ENCODE results near the gene TMEM18. TPM values are rescaled to one million over a fixed set of nuclear protein-coding genes. Genes with fewer than 3 reads are reported as not detected.

The TMEM18 gene
- total RNA-seq, 1 donor from 2014 or later = 23.3 TPM

DNA sequence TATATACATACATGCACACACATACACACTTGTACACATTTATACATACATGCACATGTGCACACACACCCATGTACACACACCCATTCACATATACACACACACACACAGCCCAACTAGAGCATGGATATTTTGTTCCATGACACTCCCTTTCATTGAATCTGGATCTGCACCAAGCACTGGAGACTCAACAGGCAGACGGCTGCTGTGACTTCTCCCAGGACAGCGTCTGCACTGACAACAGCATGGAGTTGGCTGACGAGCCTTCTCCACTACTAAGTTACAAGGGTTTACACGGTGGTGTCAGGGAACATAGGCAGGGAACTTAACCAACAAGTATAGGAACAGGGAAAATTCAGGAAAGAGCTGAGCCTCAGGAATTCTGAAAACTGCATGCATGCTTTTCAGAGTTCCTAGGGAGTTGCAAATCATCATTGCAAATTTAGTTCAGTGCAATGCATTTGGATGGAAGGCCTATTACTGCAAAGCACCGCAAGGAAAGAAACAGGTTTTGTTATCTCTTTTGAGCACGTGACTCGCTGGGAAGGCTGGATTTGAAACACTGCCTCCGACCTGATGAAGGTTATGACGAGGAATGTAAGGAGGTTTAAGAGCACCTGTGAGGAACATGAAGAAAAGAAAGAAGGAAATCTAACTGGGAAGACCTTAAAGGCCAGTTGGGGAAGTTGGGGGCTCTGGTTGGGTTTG is 35.9 kb downstream of the TMEM18 start:
- no peaks in the 10 kb centered on the region for H3K27me3 Mint-ChIP-seq (ENCODE audit: insufficient read depth)
- H3K4me3 Mint-ChIP-seq = no peak overlapping the region
- no peaks in the 10 kb centered on the region for H3K4me1 Mint-ChIP-seq (ENCODE audit: low read depth)
- intact Hi-C loops (cut with micrococcal nuclease) = no loop called here
- H3K9me3 Mint-ChIP-seq = no peaks in the 10 kb centered on the region
- H3K36me3 Mint-ChIP-seq (ENCODE audit: low read depth) = no peaks in the 10 kb centered on the region
- no peak overlapping the region for H3K27ac Mint-ChIP-seq
- DNase-seq (ENCODE audit: low spot score) = no peak

DNA sequence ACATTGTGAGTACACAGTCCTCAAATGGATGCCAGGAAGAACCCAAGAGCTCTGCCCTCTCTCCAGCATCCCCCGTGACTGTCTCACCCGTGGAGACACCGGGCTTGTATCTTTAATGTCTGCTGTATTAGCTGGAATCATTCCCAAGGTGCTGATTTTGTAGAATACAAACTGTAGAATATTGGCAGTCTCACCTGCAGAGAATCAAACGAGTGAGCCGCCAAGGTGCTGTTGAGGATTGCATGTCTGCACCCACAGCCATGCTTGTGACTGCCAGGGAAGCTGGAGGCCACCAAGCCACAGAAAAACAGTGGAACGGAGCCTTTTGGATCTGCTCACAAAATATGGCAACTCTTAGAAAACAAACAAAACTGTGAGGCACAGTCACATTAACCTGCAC is 37.5 kb downstream of the TMEM18 start:
- Mint-ChIP-seq H3K36me3 (ENCODE audit: low read depth) (no peaks in the 10 kb centered on the region), H3K27ac (no peak overlapping the region), H3K4me1 (ENCODE audit: low read depth) (no peaks in the 10 kb centered on the region), H3K4me3 (no peak overlapping the region), H3K27me3 (ENCODE audit: insufficient read depth) (no peaks in the 10 kb centered on the region), H3K9me3 (no peaks in the 10 kb centered on the region)
- intact Hi-C loops (cut with micrococcal nuclease) = loop anchor here (10.0 kb wide), 1 partner anchor 325 kb away; no protein-coding TSS in a partner anchor
- DNase-seq (ENCODE audit: low spot score) = no peak

DNA sequence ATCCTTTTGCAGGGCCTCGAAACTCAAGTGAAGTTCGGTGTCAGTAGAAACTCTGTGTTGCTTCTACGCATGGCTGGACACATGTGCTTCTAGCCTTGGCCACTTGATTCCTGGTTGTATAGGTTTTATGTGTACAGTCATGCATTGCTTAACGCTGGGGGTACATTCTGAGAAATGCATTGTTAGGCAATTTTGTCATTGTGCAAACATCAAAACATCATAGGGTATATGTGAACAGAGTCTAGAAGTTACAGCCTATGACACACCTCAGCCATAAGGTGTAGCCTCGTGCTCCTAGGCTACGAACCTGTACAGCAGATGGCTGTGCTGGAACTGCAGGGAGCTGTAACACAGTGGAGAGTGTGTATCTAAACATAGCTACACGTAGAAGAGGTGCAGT is 39.4 kb downstream of the TMEM18 start:
- Mint-ChIP-seq H3K27ac (no peak overlapping the region), H3K27me3 (ENCODE audit: insufficient read depth) (peaks cover 4% of the 10 kb centered on the region), H3K9me3 (no peaks in the 10 kb centered on the region), H3K4me1 (ENCODE audit: low read depth) (no peaks in the 10 kb centered on the region), H3K36me3 (ENCODE audit: low read depth) (no peaks in the 10 kb centered on the region), H3K4me3 (no peak overlapping the region)
- no peak for DNase-seq (ENCODE audit: low spot score)
- intact Hi-C loops (cut with micrococcal nuclease) = loop anchor here (10.0 kb wide), 1 partner anchor 323 kb away; no protein-coding TSS in a partner anchor

DNA sequence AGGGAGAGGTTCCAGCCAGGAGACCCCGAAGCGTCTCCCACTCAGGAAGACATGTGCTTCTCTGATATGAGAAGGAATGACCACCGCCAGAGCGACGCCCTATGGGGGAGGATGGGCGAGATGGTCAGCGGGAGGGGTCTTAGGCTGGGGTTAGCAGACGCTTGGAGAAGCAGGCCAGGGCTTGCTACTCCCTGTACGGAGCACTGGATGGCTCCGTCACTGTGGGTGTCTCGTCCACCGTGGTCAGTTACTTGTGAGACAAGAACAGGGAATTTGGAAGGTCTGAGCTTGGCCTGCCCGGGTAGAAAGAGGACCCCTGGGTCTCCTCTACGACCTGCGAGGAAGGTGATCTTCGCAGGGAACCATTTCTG is 39.8 kb downstream of the TMEM18 start:
- Mint-ChIP-seq H3K4me1 (ENCODE audit: low read depth) (no peaks in the 10 kb centered on the region), H3K4me3 (no peak overlapping the region), H3K36me3 (ENCODE audit: low read depth) (no peaks in the 10 kb centered on the region), H3K9me3 (no peaks in the 10 kb centered on the region), H3K27ac (no peak overlapping the region), H3K27me3 (ENCODE audit: insufficient read depth) (peaks cover 4% of the 10 kb centered on the region)
- DNase-seq (ENCODE audit: low spot score) = no peak
- intact Hi-C loops (cut with micrococcal nuclease) = loop anchor here (10.0 kb wide), 1 partner anchor 323 kb away; no protein-coding TSS in a partner anchor

DNA sequence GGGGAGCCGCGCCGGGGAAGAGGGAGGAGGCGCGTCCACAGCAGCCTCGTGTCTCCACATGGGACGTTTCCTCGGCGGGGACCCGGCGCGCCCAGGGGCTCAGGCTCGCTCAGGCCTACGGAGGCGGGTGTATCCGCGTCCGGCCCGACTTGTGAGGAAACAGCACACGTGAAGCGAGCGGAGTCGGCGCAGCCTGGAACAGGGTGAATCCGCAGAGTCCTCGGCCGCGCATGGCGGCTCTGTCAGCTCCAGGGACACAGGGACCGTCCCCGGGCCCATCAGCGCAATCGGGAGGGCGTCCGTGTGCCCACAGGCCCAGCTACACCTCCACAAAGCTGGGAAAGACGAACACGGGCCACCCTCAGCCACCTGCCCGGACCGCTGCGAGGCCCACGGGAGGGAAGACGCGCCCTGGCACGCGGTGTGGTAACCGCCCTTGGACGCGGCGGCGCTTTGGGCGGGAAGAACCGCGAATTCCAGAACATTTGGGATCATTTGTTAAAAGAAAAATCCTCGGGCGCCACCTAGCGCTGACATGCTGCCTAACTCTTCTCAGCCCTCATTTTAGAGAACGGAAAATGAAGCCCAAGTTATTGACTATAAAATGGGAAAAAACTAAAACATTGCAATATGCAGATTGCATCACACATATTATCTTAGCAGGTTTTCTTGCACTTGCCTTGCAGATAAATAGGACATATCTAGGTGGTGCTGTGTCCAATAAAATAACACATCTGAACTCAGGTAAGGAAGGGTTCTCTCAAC is 40.4 kb downstream of the TMEM18 start:
- H3K4me1 Mint-ChIP-seq (ENCODE audit: low read depth) = no peaks in the 10 kb centered on the region
- H3K27ac Mint-ChIP-seq = peak overlapping the region; percentile 72
- peak overlapping the region; percentile 73 for H3K4me3 Mint-ChIP-seq
- intact Hi-C loops (cut with micrococcal nuclease) = loop anchor here (1.0 to 10.0 kb wide), 2 partner anchors 108 to 322 kb away; no protein-coding TSS in a partner anchor
- peaks cover 4% of the 10 kb centered on the region for H3K27me3 Mint-ChIP-seq (ENCODE audit: insufficient read depth)
- DNase-seq (ENCODE audit: low spot score) = peak; percentile 11
- no peaks in the 10 kb centered on the region for H3K9me3 Mint-ChIP-seq
- H3K36me3 Mint-ChIP-seq (ENCODE audit: low read depth) = no peaks in the 10 kb centered on the region

DNA sequence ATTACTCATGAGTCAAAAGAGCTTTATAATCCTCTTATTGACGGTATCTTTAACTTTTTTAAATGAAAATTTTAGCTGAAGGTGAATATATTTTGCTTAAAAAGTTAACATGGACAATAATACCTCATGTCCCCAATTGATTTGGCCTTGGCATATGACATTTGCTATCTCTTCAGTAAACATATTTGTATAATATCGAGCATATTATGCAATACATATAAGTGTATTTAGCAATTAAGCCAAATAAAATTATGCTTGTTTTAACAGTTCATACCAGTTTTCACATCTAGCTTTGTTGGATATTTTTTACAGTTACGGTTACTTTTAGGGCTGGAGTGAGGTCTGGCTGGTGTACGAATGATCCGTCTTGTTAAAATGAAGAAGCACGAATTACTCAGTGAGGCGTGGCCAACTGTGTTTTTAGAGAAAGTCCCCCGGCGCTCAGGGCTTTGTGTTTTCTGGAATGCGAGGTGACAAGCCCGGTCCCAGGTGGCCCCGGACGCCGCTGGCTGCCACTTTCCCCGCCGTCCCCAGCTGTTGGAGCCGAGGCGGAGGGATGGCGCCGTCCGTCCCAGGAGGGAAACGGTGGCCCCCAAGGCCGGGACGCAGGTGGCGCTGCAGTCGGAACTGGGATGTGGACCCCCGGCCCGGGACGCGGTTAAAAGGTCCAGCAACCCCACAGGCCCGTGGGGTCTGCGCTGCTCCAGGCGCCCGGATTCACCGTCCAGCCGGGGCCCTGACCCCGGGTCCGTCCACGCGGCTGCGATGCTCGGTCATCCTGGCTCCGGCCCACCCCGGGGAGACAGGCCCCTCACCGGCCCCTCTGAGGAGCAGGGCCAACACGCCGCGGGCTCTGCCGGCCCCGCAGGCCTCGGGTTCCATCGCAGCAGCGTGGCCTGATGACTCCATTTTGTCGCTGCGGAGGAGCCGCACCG is 41.3 kb downstream of the TMEM18 start:
- no peak for DNase-seq (ENCODE audit: low spot score)
- Mint-ChIP-seq H3K4me1 (ENCODE audit: low read depth) (no peaks in the 10 kb centered on the region), H3K4me3 (peak overlapping the region; percentile 73)

DNA sequence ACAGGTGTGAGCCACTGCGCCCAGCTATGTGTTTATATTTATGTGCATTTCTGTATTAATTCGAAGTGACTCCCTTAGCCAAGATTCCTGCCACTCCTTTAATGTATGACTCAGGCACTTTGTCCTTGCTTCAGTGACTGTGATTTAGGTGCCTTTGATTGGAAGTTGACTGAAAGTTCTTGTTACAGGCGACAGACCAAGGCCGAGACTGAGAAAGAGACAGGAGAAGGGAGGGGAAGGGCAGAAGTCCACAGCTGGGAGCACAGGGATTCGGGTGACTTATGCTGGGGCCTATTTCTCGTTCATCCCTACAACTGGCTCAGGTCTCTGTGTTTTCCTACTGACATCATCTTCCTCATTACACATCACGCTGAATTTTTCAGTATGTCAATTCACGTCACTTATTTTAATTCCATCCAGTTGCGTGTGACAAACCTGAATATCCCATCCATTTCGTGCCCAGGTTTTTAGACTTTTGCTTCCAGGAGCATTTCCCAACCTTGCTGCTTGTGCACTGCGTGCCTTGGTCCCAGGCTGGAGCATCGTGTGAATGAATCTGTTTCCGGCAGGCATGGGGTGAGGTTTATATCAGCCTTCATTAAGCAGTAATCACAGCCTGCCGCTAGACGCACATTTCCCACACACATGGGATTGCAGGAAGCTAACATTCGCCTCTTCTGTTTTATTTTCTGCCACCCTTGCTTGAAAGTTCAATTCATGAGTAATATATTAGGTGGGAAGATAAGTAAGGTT is 42.4 kb downstream of the TMEM18 start:
- Mint-ChIP-seq H3K27ac (no peak overlapping the region), H3K36me3 (ENCODE audit: low read depth) (no peaks in the 10 kb centered on the region), H3K4me3 (no peak overlapping the region), H3K9me3 (no peaks in the 10 kb centered on the region), H3K27me3 (ENCODE audit: insufficient read depth) (peaks cover 4% of the 10 kb centered on the region), H3K4me1 (ENCODE audit: low read depth) (no peaks in the 10 kb centered on the region)
- DNase-seq (ENCODE audit: low spot score) = no peak
- intact Hi-C loops (cut with micrococcal nuclease) = loop anchor here (10.0 kb wide), 1 partner anchor 320 kb away; no protein-coding TSS in a partner anchor

More for the DNA sequence above, 41.3 kb downstream of the TMEM18 start:
- intact Hi-C loops (cut with micrococcal nuclease) = loop anchor here (1.0 to 10.0 kb wide), 2 partner anchors 107 to 321 kb away; no protein-coding TSS in a partner anchor
- H3K36me3 Mint-ChIP-seq (ENCODE audit: low read depth) = no peaks in the 10 kb centered on the region
- peaks cover 4% of the 10 kb centered on the region for H3K27me3 Mint-ChIP-seq (ENCODE audit: insufficient read depth)
- no peak overlapping the region for H3K27ac Mint-ChIP-seq
- H3K9me3 Mint-ChIP-seq = no peaks in the 10 kb centered on the region

DNA sequence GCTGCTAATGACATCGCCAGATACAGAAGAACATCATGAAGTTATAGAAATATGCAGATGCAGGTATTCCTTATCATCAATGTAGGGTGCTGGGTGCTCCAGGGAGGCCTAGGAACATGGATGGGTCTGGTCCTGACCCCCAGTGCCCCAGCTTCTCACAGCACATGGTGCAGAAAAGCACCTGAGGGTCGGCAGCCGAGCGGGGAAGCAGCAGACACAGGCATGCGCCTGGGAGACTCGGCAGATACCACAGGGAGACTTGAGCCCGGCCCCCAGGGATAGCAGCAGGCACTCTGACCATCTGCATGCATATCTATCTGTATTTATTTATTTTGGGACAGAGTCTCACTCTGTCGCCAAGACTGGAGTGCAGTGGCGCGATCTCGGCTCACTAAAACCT is 43.2 kb downstream of the TMEM18 start:
- no peak for DNase-seq (ENCODE audit: low spot score)
- Mint-ChIP-seq H3K36me3 (ENCODE audit: low read depth) (no peaks in the 10 kb centered on the region), H3K4me3 (no peak overlapping the region)

DNA sequence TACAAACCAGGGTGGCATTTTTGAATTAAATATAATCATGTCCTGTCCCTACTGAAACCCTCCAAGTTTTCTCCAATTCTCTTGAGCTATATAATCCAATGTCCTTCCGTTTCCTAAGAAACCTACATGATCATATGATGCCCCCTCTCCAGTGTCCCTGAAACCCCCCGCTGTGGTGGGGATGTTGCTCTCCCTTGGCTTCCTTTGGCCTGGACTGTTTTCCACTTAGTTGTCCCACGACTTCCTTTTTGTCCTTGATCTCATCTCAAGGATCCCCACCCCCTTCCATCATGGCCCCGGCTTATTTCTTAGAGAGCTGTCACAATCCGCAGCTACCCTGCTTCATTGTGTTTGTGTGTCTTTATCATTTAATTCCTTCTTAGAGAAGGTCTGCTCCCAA is 43.8 kb downstream of the TMEM18 start:
- no peak overlapping the region for H3K4me3 Mint-ChIP-seq
- H3K36me3 Mint-ChIP-seq (ENCODE audit: low read depth) = no peaks in the 10 kb centered on the region
- no peaks in the 10 kb centered on the region for H3K4me1 Mint-ChIP-seq (ENCODE audit: low read depth)
- peaks cover 4% of the 10 kb centered on the region for H3K27me3 Mint-ChIP-seq (ENCODE audit: insufficient read depth)
- intact Hi-C loops (cut with micrococcal nuclease) = loop anchor here (10.0 kb wide), 1 partner anchor 319 kb away; no protein-coding TSS in a partner anchor
- no peak overlapping the region for H3K27ac Mint-ChIP-seq
- no peak for DNase-seq (ENCODE audit: low spot score)
- H3K9me3 Mint-ChIP-seq = no peaks in the 10 kb centered on the region

More for the DNA sequence above, 43.2 kb downstream of the TMEM18 start:
- Mint-ChIP-seq H3K4me1 (ENCODE audit: low read depth) (no peaks in the 10 kb centered on the region), H3K27me3 (ENCODE audit: insufficient read depth) (peaks cover 4% of the 10 kb centered on the region), H3K9me3 (no peaks in the 10 kb centered on the region), H3K27ac (no peak overlapping the region)
- intact Hi-C loops (cut with micrococcal nuclease) = loop anchor here (10.0 kb wide), 1 partner anchor 319 kb away; no protein-coding TSS in a partner anchor

DNA sequence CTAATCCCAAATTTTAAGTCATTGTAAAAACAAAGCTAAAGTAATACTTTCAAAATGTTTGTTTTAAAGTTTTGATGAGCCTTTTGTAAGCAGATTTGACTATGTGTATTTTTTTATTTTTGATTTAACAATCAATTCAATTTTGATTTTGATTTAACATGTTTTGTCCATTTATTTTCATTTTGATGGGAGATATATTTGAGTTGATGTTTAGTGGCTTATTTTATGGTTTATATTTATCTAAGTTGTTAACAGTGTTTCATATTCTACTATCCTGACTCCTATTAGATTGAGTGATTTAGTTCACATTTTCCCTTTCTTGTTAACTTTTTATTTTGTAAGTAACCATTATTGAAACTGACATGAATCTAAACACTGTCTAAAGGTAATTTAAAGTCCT is 44.7 kb downstream of the TMEM18 start:
- H3K4me3 Mint-ChIP-seq = no peak overlapping the region
- no peak for DNase-seq (ENCODE audit: low spot score)
- H3K4me1 Mint-ChIP-seq (ENCODE audit: low read depth) = no peaks in the 10 kb centered on the region
- intact Hi-C loops (cut with micrococcal nuclease) = loop anchor here (10.0 kb wide), 1 partner anchor 318 kb away; no protein-coding TSS in a partner anchor
- H3K27me3 Mint-ChIP-seq (ENCODE audit: insufficient read depth) = peaks cover 4% of the 10 kb centered on the region
- no peaks in the 10 kb centered on the region for H3K9me3 Mint-ChIP-seq
- no peak overlapping the region for H3K27ac Mint-ChIP-seq
- H3K36me3 Mint-ChIP-seq (ENCODE audit: low read depth) = no peaks in the 10 kb centered on the region

DNA sequence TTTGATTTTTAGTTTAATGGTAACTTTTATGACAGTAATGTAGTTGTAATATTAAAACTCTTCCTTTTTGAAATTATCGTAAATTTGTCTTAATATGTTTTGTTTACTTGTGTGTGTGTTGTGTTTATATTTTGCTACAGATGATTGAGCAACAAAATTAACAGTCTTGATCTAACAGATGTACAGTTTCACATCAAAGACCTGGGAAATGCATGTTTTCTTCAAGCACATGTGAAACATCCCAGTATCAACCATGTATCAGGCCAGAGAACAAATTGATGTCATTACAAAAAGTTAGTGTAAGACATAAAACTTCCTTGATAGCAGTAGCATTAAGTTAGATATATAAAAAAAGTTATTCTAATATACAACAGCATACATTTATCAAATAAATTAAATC is 45.5 kb downstream of the TMEM18 start:
- H3K4me3 Mint-ChIP-seq = no peak overlapping the region
- intact Hi-C loops (cut with micrococcal nuclease) = loop anchor here (10.0 kb wide), 1 partner anchor 317 kb away; no protein-coding TSS in a partner anchor
- H3K4me1 Mint-ChIP-seq (ENCODE audit: low read depth) = no peaks in the 10 kb centered on the region
- H3K36me3 Mint-ChIP-seq (ENCODE audit: low read depth) = no peaks in the 10 kb centered on the region
- H3K27me3 Mint-ChIP-seq (ENCODE audit: insufficient read depth) = peaks cover 4% of the 10 kb centered on the region
- H3K9me3 Mint-ChIP-seq = no peaks in the 10 kb centered on the region
- no peak for DNase-seq (ENCODE audit: low spot score)
- H3K27ac Mint-ChIP-seq = no peak overlapping the region

Measured in activated T-helper 1 cell treated with anti-CD3 and anti-CD28 coated beads, Interleukin-12 subunit alpha, Interleukin-12 subunit beta, Interleukin-2, Interleukin-4 antibody, amounts not matched to agents 30 ng/mL and 10 ng/mL and 1 ng/mL, durations not matched to agents 14 hours and 24 hours and 36 hours (primary cell).